ENCODE results near the gene BICRA.

- TF ChIP-seq TOX (CRISPR knock-in tag; IDR thresholded peaks at IDR 0.05; ENCODE audit: borderline replicate concordance) (no peak), ZNF8 (CRISPR knock-in tag; IDR thresholded peaks at IDR 0.05) (no peak), PATZ1 (CRISPR knock-in tag; IDR thresholded peaks at IDR 0.05; ENCODE audit: borderline replicate concordance) (no peak), ZC3H10 (CRISPR knock-in tag; IDR thresholded peaks at IDR 0.05) (no peak), ZFP30 (CRISPR knock-in tag; IDR thresholded peaks at IDR 0.05) (no peak), CREB5 (CRISPR knock-in tag; IDR thresholded peaks at IDR 0.05; ENCODE audit: low read depth) (no peak), OSR1 (CRISPR knock-in tag; IDR thresholded peaks at IDR 0.05) (no peak), TSHZ2 (CRISPR knock-in tag; IDR thresholded peaks at IDR 0.05) (no peak), ISL1 (CRISPR knock-in tag; IDR thresholded peaks at IDR 0.05) (no peak), TCF4 (CRISPR knock-in tag; IDR thresholded peaks at IDR 0.05; ENCODE audit: borderline replicate concordance) (no peak), ZFP3 (CRISPR knock-in tag; IDR thresholded peaks at IDR 0.05) (no peak)
Observed at GRCh38 chr19:47637550-47637949, 28.6 kb downstream of the BICRA start.

Measured in SK-N-SH treated with all-trans-retinoic acid at 6 μM for 48 hours (cell line).